Astrocyte (in vitro differentiated cells and primary cell): ENCODE results near the gene LLPH. TPM values are rescaled to one million over a fixed set of nuclear protein-coding genes. Genes with fewer than 3 reads are reported as not detected.

Source experiments
- DNase-seq: peaks from one replicate; pipeline ENCODE4 v3.0.0-alpha.2; 2010; ENCODE audit warnings: low read depth
- FAIRE-seq: peaks from 2 replicates; lab custom pipeline; 2011; peaks lifted over from hg19 to GRCh38; lab: Jason Lieb, UNC
- H2AFZ ChIP-seq: 2 replicates; pipeline ENCODE4 v1.6.0; 2012; ENCODE audit warnings: low read depth, low read length, inconsistent platforms
- H3K27ac ChIP-seq: 2 replicates; pipeline ENCODE4 v1.5.1; 2011; ENCODE audit warnings: low read depth, low read length, inconsistent platforms
- H3K27me3 ChIP-seq: 2 replicates; pipeline ENCODE4 v1.6.0; 2011; ENCODE audit warnings: low read length, inconsistent platforms; ENCODE audit not compliant: insufficient read depth
- H3K36me3 ChIP-seq: 2 replicates; pipeline ENCODE4 v1.5.1; 2011; ENCODE audit warnings: low read length, inconsistent platforms; ENCODE audit not compliant: insufficient read depth
- H3K4me1 ChIP-seq: 2 replicates; pipeline ENCODE4 v1.5.1; 2011; ENCODE audit warnings: low read length, inconsistent platforms; ENCODE audit not compliant: insufficient read depth
- H3K4me2 ChIP-seq: 2 replicates; pipeline ENCODE4 v1.6.0; 2012; ENCODE audit warnings: low read length, inconsistent platforms
- H3K4me3 ChIP-seq: 2 replicates; pipeline ENCODE4 v1.5.1; 2011; ENCODE audit warnings: low read depth, mild to moderate bottlenecking, low read length, inconsistent platforms; ENCODE audit not compliant: insufficient read depth
- H3K79me2 ChIP-seq: 2 replicates; pipeline ENCODE4 v1.6.0; 2012; ENCODE audit warnings: mild to moderate bottlenecking, low read length, inconsistent platforms; ENCODE audit not compliant: insufficient read depth
- H3K9ac ChIP-seq: 2 replicates; pipeline ENCODE4 v1.6.0; 2012; ENCODE audit warnings: mild to moderate bottlenecking, low read length, inconsistent platforms
- H3K9me3 ChIP-seq: 2 replicates; pipeline ENCODE4 v1.5.1; 2012; ENCODE audit warnings: low read depth, mild to moderate bottlenecking, low read length, inconsistent platforms; ENCODE audit not compliant: insufficient read depth
- H4K20me1 ChIP-seq: 2 replicates; pipeline ENCODE4 v1.6.0; 2012; ENCODE audit warnings: low read length, inconsistent platforms; ENCODE audit not compliant: insufficient read depth
- H3K27ac Mint-ChIP-seq: one replicate; pipeline ENCODE4 v1.8.0; 2021; ENCODE audit warnings: mild to moderate bottlenecking, mixed read lengths; ENCODE audit not compliant: unreplicated experiment
- H3K27me3 Mint-ChIP-seq: one replicate; pipeline ENCODE4 v1.8.0; 2021; ENCODE audit warnings: low read depth, mixed read lengths; ENCODE audit not compliant: unreplicated experiment
- H3K36me3 Mint-ChIP-seq: one replicate; pipeline ENCODE4 v1.8.0; 2021; ENCODE audit warnings: low read depth, mixed read lengths; ENCODE audit not compliant: unreplicated experiment
- H3K4me1 Mint-ChIP-seq: one replicate; pipeline ENCODE4 v1.8.0; 2021; ENCODE audit warnings: low read depth, mixed read lengths; ENCODE audit not compliant: unreplicated experiment
- H3K4me3 Mint-ChIP-seq: one replicate; pipeline ENCODE4 v1.8.0; 2021; ENCODE audit warnings: mild to moderate bottlenecking, moderate library complexity, mixed read lengths; ENCODE audit not compliant: unreplicated experiment
- H3K9me3 Mint-ChIP-seq: one replicate; pipeline ENCODE4 v1.8.0; 2021; ENCODE audit warnings: mild to moderate bottlenecking, mixed read lengths; ENCODE audit not compliant: unreplicated experiment
- EZH2 ChIP-seq: IDR thresholded peaks from 2 replicates; pipeline ENCODE4 v1.6.1; 2012; ENCODE audit warnings: mild to moderate bottlenecking, low read length, inconsistent platforms; ENCODE audit not compliant: insufficient read depth
- total RNA-seq: library from RNA; stranded (reverse); gene quantifications from 2 replicates; pipeline ENCODE4 v1.2.1, GENCODE V29; 2021
- TF ChIP-seq, protein P1 (sequence below): IDR thresholded peaks from 2 replicates; pipeline ENCODE4 v1.5.1; 2011; ENCODE audit warnings: low read depth, mild to moderate bottlenecking, inconsistent platforms, low read length, moderate library complexity; ENCODE audit not compliant: insufficient read depth

Gene LLPH
- total RNA-seq, 1 donor from 2014 or later, result 37.3 TPM

DNA sequence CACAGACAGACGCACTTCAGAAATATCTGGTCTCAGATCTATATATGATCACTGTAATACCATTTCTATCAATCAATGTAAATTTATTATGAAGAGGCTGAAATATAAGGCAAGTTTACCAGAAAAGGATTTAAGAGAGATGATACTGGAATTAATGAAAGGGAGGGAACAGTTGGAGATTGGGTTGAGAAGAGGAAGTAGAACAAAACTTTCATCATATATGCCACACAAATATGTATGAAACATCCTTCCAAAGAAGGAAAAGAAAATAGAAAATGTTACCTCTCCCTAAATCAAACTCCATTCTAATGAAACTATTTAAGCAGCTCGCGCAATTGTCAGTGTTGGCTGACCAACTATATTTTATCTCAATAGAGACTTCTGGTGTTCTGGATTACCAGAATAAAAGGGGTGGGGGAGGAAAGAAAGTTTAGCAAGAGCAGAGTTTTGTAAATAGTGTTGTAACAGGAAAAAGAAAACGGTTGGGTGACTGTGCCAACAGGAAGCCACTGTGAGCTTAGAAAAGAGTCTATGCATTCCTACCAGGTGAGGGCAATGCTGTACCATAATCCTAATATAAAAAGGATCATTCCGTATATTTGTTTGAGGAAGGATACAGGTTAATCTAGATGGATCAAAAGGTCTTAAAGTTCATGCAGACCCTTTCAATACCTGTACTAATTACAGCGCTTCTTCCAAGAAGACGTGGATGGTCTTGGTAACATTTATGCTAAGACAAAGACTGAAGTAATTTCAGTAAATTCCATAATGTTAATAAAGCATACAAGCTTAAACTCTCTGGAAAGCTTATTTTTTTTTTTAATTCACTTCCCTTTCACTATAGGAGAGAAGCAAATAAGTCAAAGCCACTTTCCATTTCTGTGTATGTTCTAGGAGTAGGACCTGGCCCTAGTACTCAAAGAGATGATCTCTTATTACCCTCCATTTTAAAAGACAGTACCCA is 14.5 kb upstream of the LLPH start:
- Mint-ChIP-seq H3K36me3 (peaks cover 19% of the 10 kb centered on the region), H3K4me3 (no peak overlapping the region)

DNA sequence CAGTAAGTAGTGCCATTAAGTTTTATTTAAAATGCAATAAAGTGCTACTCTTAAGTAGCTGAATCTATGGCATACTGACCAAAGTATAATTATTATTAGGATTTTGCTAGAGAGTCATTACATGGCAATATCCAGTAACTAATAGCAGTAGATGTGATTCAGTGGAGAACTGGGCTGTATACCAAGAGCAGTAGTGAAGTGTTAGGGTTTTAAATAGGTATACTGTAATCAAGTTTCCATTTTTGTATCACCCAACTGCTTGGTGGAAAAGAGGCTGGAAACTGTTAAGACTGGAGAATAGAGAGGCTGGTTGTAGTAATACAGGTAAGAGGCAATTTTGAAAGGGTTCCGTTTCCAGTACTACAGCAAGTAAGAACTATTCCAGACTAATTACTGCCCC is 13.3 kb upstream of the LLPH start:
- Histone ChIP-seq H3K27ac (no peak overlapping the region), H3K36me3 (peaks cover 7% of the 10 kb centered on the region), H4K20me1 (no peaks in the 10 kb centered on the region), H3K4me1 (no peaks in the 10 kb centered on the region), H3K4me2 (no peak overlapping the region), H2AFZ (no peak overlapping the region), H3K27me3 (no peaks in the 10 kb centered on the region), H3K79me2 (no peaks in the 10 kb centered on the region), H3K9ac (no peak overlapping the region), H3K4me3 (no peak overlapping the region), H3K9me3 (peaks cover 11% of the 10 kb centered on the region)
- no peak for TF ChIP-seq EZH2
- TF ChIP-seq, protein P1, sequence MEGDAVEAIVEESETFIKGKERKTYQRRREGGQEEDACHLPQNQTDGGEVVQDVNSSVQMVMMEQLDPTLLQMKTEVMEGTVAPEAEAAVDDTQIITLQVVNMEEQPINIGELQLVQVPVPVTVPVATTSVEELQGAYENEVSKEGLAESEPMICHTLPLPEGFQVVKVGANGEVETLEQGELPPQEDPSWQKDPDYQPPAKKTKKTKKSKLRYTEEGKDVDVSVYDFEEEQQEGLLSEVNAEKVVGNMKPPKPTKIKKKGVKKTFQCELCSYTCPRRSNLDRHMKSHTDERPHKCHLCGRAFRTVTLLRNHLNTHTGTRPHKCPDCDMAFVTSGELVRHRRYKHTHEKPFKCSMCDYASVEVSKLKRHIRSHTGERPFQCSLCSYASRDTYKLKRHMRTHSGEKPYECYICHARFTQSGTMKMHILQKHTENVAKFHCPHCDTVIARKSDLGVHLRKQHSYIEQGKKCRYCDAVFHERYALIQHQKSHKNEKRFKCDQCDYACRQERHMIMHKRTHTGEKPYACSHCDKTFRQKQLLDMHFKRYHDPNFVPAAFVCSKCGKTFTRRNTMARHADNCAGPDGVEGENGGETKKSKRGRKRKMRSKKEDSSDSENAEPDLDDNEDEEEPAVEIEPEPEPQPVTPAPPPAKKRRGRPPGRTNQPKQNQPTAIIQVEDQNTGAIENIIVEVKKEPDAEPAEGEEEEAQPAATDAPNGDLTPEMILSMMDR, result no peak
- no peak overlapping the region for H3K4me3 Mint-ChIP-seq
- no peak for FAIRE-seq
- DNase-seq, result no peak
- H3K4me1 Mint-ChIP-seq, result peaks cover 3% of the 10 kb centered on the region
- H3K36me3 Mint-ChIP-seq, result peaks cover 27% of the 10 kb centered on the region
- no peaks in the 10 kb centered on the region for H3K27me3 Mint-ChIP-seq
- H3K9me3 Mint-ChIP-seq, result peaks cover 10% of the 10 kb centered on the region
- no peak overlapping the region for H3K27ac Mint-ChIP-seq

More for the DNA sequence above, 14.5 kb upstream of the LLPH start:
- Mint-ChIP-seq H3K27me3 (no peaks in the 10 kb centered on the region), H3K27ac (peak overlapping the region; percentile 80), H3K9me3 (peaks cover 8% of the 10 kb centered on the region), H3K4me1 (peaks cover 3% of the 10 kb centered on the region)
- Histone ChIP-seq H4K20me1 (no peaks in the 10 kb centered on the region), H3K4me1 (no peaks in the 10 kb centered on the region), H3K9me3 (peaks cover 11% of the 10 kb centered on the region), H3K27me3 (no peaks in the 10 kb centered on the region), H3K79me2 (no peaks in the 10 kb centered on the region), H3K4me2 (peak overlapping the region; percentile 45), H3K4me3 (no peak overlapping the region), H3K36me3 (peaks cover 2% of the 10 kb centered on the region), H3K9ac (no peak overlapping the region), H3K27ac (no peak overlapping the region), H2AFZ (no peak overlapping the region)
- TF ChIP-seq, protein P1, result peak; percentile 73
- TF ChIP-seq EZH2, result no peak
- DNase-seq (peak; percentile 31), FAIRE-seq (no peak)

DNA sequence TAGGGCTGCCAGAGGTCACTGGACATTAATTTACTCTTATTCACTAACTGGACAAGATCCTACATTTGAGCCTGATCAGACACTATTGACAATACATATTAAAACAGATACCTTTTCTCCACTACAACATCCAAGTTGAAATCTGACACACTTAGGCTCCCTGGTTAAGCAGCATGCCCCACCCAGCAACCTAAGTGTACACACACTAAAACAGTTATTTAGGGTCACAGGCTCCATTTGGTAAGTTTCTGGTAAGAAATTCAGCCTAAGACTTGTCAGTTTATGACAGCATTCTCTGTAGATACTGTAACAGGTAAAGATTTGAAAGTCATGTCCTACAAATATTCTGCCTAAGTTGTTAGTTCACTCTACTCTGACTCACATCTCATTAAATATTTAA is 12.3 kb upstream of the LLPH start:
- H3K4me2 ChIP-seq, result no peak overlapping the region
- H3K9me3 ChIP-seq, result peaks cover 11% of the 10 kb centered on the region
- H3K4me1 Mint-ChIP-seq, result peaks cover 3% of the 10 kb centered on the region
- no peak overlapping the region for H3K4me3 Mint-ChIP-seq
- H4K20me1 ChIP-seq, result no peaks in the 10 kb centered on the region
- H3K4me1 ChIP-seq, result no peaks in the 10 kb centered on the region
- H3K4me3 ChIP-seq, result no peak overlapping the region
- DNase-seq, result no peak
- no peaks in the 10 kb centered on the region for H3K79me2 ChIP-seq
- no peak overlapping the region for H3K27ac Mint-ChIP-seq
- H3K27ac ChIP-seq, result no peak overlapping the region
- peaks cover 10% of the 10 kb centered on the region for H3K36me3 ChIP-seq
- no peak for FAIRE-seq
- TF ChIP-seq, protein P1, result no peak
- TF ChIP-seq EZH2, result no peak
- no peak overlapping the region for H2AFZ ChIP-seq
- no peak overlapping the region for H3K9ac ChIP-seq
- no peaks in the 10 kb centered on the region for H3K27me3 Mint-ChIP-seq
- H3K9me3 Mint-ChIP-seq, result peaks cover 10% of the 10 kb centered on the region
- H3K36me3 Mint-ChIP-seq, result peaks cover 28% of the 10 kb centered on the region
- H3K27me3 ChIP-seq, result no peaks in the 10 kb centered on the region
